Ishikawa (cell line): ENCODE results near the gene GTPBP2.
A peak's percentile ranks its signal among the peaks of the same experiment; 100 is the strongest.

Source experiments
- CEBPB ChIP-seq: IDR thresholded peaks from 2 replicates; pipeline ENCODE4 v1.6.1; 2012
- CREB1 ChIP-seq: IDR thresholded peaks from 2 replicates; pipeline ENCODE4 v1.6.1; 2012; ENCODE audit warnings: low read depth
- EGR1 ChIP-seq: IDR thresholded peaks from 2 replicates; pipeline ENCODE4 v1.6.1; 2012
- EP300 ChIP-seq: IDR thresholded peaks from 2 replicates; pipeline ENCODE4 v1.6.1; 2012; ENCODE audit warnings: borderline replicate concordance
- FOXM1 ChIP-seq: IDR thresholded peaks from 2 replicates; pipeline ENCODE4 v1.6.1; 2012; ENCODE audit warnings: low read depth, borderline replicate concordance
- NFIC ChIP-seq: IDR thresholded peaks from 2 replicates; pipeline ENCODE4 v1.6.1; 2012
- RAD21 ChIP-seq: IDR thresholded peaks from 2 replicates; pipeline ENCODE4 v1.6.1; 2012; ENCODE audit warnings: low read depth
- TAF1 ChIP-seq: IDR thresholded peaks from 2 replicates; pipeline ENCODE4 v1.6.1; 2012; ENCODE audit warnings: low read depth, mild to moderate bottlenecking
- TCF12 ChIP-seq: IDR thresholded peaks from 2 replicates; pipeline ENCODE4 v1.6.1; 2012; ENCODE audit warnings: low read depth
- TEAD4 ChIP-seq: IDR thresholded peaks from 2 replicates; pipeline ENCODE4 v1.6.1; 2012
- YY1 ChIP-seq: IDR thresholded peaks from 2 replicates; pipeline ENCODE4 v1.6.1; 2012; ENCODE audit warnings: low read depth
- ZBTB7A ChIP-seq: IDR thresholded peaks from 2 replicates; pipeline ENCODE4 v1.6.1; 2012; ENCODE audit warnings: low read depth
- TF ChIP-seq, protein P1 (sequence below): IDR thresholded peaks from 2 replicates; pipeline ENCODE4 v1.6.1; 2012; ENCODE audit warnings: low read depth, mild to moderate bottlenecking
- TF ChIP-seq, protein P2 (sequence below): IDR thresholded peaks from 2 replicates; pipeline ENCODE4 v1.6.1; 2012
- TF ChIP-seq, protein P3 (sequence below): IDR thresholded peaks from 2 replicates; pipeline ENCODE4 v1.6.1; 2012

The GTPBP2 gene

DNA sequence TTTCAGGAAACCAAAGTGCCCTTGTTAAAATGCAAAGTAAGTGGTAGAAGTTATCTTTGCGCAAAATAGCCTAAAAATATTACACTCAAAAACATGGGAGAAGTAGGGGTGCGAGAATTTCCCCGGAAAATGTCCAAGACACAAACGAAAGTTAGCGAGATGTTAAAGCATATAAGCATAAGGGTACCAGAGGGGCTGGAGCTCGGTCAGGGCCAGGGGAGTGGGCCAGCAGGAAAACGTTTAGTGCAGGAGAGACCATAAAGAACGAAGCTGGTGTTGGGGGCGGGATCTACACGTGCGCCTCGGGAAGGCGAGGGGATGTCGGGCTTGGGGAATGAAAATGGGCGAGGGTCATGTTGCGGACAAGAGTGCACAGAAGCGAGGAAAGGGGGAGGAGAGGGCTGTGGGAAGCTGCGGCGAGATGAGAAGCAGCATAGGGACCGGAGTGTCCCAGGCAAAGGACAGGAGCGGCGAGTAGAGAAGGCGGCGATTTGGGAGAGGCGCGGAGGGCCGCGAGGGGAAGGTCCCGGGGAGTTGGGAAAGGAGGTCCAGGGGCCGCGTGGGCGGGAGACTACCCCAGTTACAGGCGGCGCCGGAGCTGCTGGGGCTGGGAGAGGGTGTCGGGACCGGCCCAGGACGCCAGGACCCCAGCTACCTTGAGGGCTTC is 53.8 kb downstream of the GTPBP2 start:
- no peak for TF ChIP-seq EP300
- no peak for TF ChIP-seq TAF1
- TF ChIP-seq TEAD4, result no peak
- TF ChIP-seq CREB1, result no peak
- no peak for TF ChIP-seq NFIC
- TF ChIP-seq FOXM1, result no peak
- no peak; the same call in 1 of the 2 replicates for TF ChIP-seq ZBTB7A
- TF ChIP-seq, protein P1, sequence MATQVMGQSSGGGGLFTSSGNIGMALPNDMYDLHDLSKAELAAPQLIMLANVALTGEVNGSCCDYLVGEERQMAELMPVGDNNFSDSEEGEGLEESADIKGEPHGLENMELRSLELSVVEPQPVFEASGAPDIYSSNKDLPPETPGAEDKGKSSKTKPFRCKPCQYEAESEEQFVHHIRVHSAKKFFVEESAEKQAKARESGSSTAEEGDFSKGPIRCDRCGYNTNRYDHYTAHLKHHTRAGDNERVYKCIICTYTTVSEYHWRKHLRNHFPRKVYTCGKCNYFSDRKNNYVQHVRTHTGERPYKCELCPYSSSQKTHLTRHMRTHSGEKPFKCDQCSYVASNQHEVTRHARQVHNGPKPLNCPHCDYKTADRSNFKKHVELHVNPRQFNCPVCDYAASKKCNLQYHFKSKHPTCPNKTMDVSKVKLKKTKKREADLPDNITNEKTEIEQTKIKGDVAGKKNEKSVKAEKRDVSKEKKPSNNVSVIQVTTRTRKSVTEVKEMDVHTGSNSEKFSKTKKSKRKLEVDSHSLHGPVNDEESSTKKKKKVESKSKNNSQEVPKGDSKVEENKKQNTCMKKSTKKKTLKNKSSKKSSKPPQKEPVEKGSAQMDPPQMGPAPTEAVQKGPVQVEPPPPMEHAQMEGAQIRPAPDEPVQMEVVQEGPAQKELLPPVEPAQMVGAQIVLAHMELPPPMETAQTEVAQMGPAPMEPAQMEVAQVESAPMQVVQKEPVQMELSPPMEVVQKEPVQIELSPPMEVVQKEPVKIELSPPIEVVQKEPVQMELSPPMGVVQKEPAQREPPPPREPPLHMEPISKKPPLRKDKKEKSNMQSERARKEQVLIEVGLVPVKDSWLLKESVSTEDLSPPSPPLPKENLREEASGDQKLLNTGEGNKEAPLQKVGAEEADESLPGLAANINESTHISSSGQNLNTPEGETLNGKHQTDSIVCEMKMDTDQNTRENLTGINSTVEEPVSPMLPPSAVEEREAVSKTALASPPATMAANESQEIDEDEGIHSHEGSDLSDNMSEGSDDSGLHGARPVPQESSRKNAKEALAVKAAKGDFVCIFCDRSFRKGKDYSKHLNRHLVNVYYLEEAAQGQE, result no peak
- TF ChIP-seq, protein P2, sequence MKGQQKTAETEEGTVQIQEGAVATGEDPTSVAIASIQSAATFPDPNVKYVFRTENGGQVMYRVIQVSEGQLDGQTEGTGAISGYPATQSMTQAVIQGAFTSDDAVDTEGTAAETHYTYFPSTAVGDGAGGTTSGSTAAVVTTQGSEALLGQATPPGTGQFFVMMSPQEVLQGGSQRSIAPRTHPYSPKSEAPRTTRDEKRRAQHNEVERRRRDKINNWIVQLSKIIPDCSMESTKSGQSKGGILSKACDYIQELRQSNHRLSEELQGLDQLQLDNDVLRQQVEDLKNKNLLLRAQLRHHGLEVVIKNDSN, result no peak
- TF ChIP-seq CEBPB, result no peak
- TF ChIP-seq YY1, result no peak
- no peak for TF ChIP-seq EGR1
- TF ChIP-seq TCF12, result no peak
- TF ChIP-seq, protein P3, sequence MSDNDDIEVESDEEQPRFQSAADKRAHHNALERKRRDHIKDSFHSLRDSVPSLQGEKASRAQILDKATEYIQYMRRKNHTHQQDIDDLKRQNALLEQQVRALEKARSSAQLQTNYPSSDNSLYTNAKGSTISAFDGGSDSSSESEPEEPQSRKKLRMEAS, result no peak
- no peak for TF ChIP-seq RAD21

DNA sequence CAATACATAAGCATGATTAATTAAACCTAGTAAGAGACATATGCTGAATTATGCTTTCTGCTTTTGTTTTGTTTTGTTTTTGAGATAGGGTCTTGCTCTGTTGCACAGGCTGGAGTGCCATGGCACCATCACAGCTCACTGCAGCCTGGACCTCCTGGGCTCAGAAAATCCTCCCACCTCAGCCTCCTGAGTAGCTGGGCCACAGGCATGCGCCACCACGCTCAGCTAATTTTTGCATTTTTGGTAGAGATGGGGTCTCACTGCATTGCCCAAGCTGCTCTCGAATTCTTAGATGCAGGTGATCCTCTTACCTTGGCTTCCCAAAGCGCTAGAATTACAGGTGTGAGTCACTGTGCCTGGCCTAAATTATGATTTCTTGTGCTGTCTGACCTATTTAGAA is 57.0 kb downstream of the GTPBP2 start:
- TF ChIP-seq, protein P3, result no peak
- TF ChIP-seq CEBPB (no peak), FOXM1 (no peak), CREB1 (no peak), ZBTB7A (no peak), EP300 (no peak), TEAD4 (no peak), YY1 (no peak), TAF1 (no peak), EGR1 (no peak), TCF12 (no peak), RAD21 (no peak), NFIC (no peak)
- TF ChIP-seq, protein P2, result no peak
- TF ChIP-seq, protein P1, result no peak

DNA sequence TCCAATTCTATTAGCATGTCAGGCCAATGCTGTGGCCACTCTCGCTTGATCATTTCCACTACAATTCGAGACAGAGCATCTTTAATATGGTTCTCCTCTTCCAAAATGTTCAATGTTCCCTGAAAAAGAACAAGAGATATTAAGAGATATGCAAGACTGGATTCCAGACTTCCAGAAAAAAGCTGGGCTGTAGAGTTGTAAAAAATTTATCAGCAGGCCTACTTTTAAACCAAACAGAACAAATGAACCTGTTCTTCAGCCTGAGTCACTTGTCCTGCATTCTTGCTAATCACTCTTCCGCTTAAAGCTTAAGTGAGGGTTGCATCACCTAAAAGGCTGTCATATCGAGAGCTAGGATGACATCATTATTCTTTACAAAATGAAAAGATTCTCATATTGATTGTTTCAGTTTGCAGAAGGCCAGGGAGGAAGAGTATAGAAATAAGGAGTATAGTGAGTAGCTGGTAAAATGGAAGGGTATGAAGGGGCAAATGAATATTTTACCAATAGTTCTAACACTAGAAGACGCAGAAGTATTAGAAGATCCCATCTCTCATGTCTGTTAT is 58.1 kb downstream of the GTPBP2 start:
- TF ChIP-seq TEAD4, result peak; percentile 52
- TF ChIP-seq, protein P3, result no peak
- TF ChIP-seq CREB1, result 0 out of 2 replicates have a peak, but pooled peaks have one; percentile 17
- TF ChIP-seq EP300, result no peak
- peak; percentile 88 for TF ChIP-seq CEBPB
